OCI-LY3 (cell line): ENCODE data around the gene PRXL2A.

Experiments
- H2AFZ ChIP-seq: fragments of 200-600, 300-600 bp; shearing (Covaris generic); 2 replicates; pipeline ENCODE4 v1.6.0; 2014; ENCODE audit warnings: antibody characterized with exemption, low read depth, low read length
- H3K27ac ChIP-seq: fragments of 200-600, 300-600 bp; sonication (generic); 2 replicates; pipeline ENCODE4 v1.5.1; 2014; ENCODE audit warnings: mild to moderate bottlenecking, low read length, moderate library complexity, mixed read lengths
- H3K27me3 ChIP-seq: fragments of 200-600, 300-600 bp; sonication (generic); 2 replicates; pipeline ENCODE4 v1.6.1; 2014; ENCODE audit warnings: low read depth, low read length, mixed read lengths
- H3K36me3 ChIP-seq: fragments of 200-600, 300-600 bp; sonication (generic); replicated peaks from 2 replicates; pipeline ENCODE3; 2014; ENCODE audit warnings: low read depth, low read length, mixed read lengths
- H3K4me1 ChIP-seq: fragments of 300-600, 200-600 bp; sonication (generic); 2 replicates; pipeline ENCODE4 v1.6.1; 2014; ENCODE audit warnings: low read length, mixed read lengths
- H3K4me2 ChIP-seq: fragments of 200-600, 300-600 bp; sonication (generic); 2 replicates; pipeline ENCODE4 v1.6.1; 2014; ENCODE audit warnings: low read length, mixed read lengths
- H3K4me3 ChIP-seq: fragments of 300-600, 200-600 bp; sonication (generic); 2 replicates; pipeline ENCODE4 v1.5.1; 2014; ENCODE audit warnings: antibody characterized with exemption, mild to moderate bottlenecking, low read length, moderate library complexity
- H3K79me2 ChIP-seq: fragments of 300-600, 200-600 bp; shearing (Covaris generic); 2 replicates; pipeline ENCODE4 v1.6.1; 2014; ENCODE audit warnings: mild to moderate bottlenecking, low read length, mixed read lengths
- H3K9ac ChIP-seq: fragments of 300-600, 200-600 bp; shearing (Covaris generic); 2 replicates; pipeline ENCODE4 v1.6.0; 2014; ENCODE audit warnings: mild to moderate bottlenecking, low read length, moderate library complexity
- H3K9me3 ChIP-seq: fragments of 200-600, 300-600 bp; shearing (Covaris generic); 2 replicates; pipeline ENCODE4 v1.6.1; 2014; ENCODE audit warnings: low read length, mixed read lengths; ENCODE audit not compliant: insufficient read depth
- H4K20me1 ChIP-seq: fragments of 200-600, 300-600 bp; sonication (generic); 2 replicates; pipeline ENCODE4 v1.6.1; 2016; ENCODE audit warnings: low read length, mixed read lengths; ENCODE audit not compliant: insufficient read depth
- CTCF ChIP-seq: fragments of 200-600, 300-600 bp; sonication (generic); IDR thresholded peaks from 2 replicates; pipeline ENCODE4 v1.5.1; 2014; ENCODE audit warnings: antibody characterized with exemption, low read length, low read depth
- EZH2phosphoT487 ChIP-seq: fragments of 200-600 bp; shearing (Covaris generic); IDR thresholded peaks from 2 replicates; pipeline ENCODE4 v1.6.1; 2018; ENCODE audit warnings: antibody characterized with exemption, mixed run types, low read depth

Gene PRXL2A

GRCh38 chr10:80436446-80437098 lies 28.2 kb downstream of the PRXL2A start:
- Histone ChIP-seq H3K27ac (no peak overlapping the region), H3K27me3 (no peaks in the 10 kb centered on the region; the same call in 1 of the 2 replicates), H3K4me2 (no peak overlapping the region), H2AFZ (no peak overlapping the region), H3K79me2 (no peaks in the 10 kb centered on the region), H3K36me3 (no peaks in the 10 kb centered on the region), H3K9me3 (no peaks in the 10 kb centered on the region), H3K9ac (no peak overlapping the region), H4K20me1 (no peaks in the 10 kb centered on the region), H3K4me1 (no peaks in the 10 kb centered on the region), H3K4me3 (no peak overlapping the region)
- TF ChIP-seq CTCF (no peak), EZH2phosphoT487 (no peak)

- Histone ChIP-seq H4K20me1 (no peaks in the 10 kb centered on the region), H3K9ac (no peak overlapping the region), H3K27me3 (no peaks in the 10 kb centered on the region; the same call in 1 of the 2 replicates), H2AFZ (no peak overlapping the region), H3K36me3 (no peaks in the 10 kb centered on the region), H3K27ac (no peak overlapping the region), H3K9me3 (no peaks in the 10 kb centered on the region), H3K4me1 (no peaks in the 10 kb centered on the region), H3K4me2 (no peak overlapping the region), H3K4me3 (no peak overlapping the region), H3K79me2 (no peaks in the 10 kb centered on the region)
- TF ChIP-seq CTCF = no peak
- TF ChIP-seq EZH2phosphoT487 = no peak
These were observed 28.9 kb downstream of the PRXL2A start for GRCh38 chr10:80437227-80437626.

- Histone ChIP-seq H2AFZ (no peak overlapping the region), H3K9ac (no peak overlapping the region), H4K20me1 (no peaks in the 10 kb centered on the region), H3K4me1 (0 out of 2 replicates have a peak, but pooled peaks cover 3% of the 10 kb centered on the region), H3K9me3 (no peaks in the 10 kb centered on the region), H3K4me2 (no peak overlapping the region), H3K27ac (no peak overlapping the region), H3K4me3 (no peak overlapping the region), H3K36me3 (no peaks in the 10 kb centered on the region), H3K27me3 (peaks cover 18% of the 10 kb centered on the region), H3K79me2 (no peaks in the 10 kb centered on the region)
- TF ChIP-seq EZH2phosphoT487 = no peak
- no peak for TF ChIP-seq CTCF
These were observed 33.5 kb downstream of the PRXL2A start for GRCh38 chr10:80441831-80442230.

- Histone ChIP-seq H3K9me3 (no peaks in the 10 kb centered on the region), H3K27ac (no peak overlapping the region), H3K9ac (no peak overlapping the region), H4K20me1 (no peaks in the 10 kb centered on the region), H3K36me3 (no peaks in the 10 kb centered on the region), H3K27me3 (peaks cover 25% of the 10 kb centered on the region), H3K4me1 (peaks cover 10% of the 10 kb centered on the region), H3K4me3 (no peak overlapping the region), H2AFZ (no peak overlapping the region), H3K4me2 (no peak overlapping the region), H3K79me2 (no peaks in the 10 kb centered on the region)
- TF ChIP-seq CTCF (no peak), EZH2phosphoT487 (no peak)
These were observed 34.5 kb downstream of the PRXL2A start for GRCh38 chr10:80442879-80443278.
